GM10266 (cell line): ENCODE results near the gene SLC28A1.
A peak's percentile ranks its signal among the peaks of the same experiment; 100 is the strongest.

Experiments used
- DNase-seq: peaks from one replicate; pipeline ENCODE4 v3.0.0; 2012; ENCODE audit errors: extremely low spot score
- CTCF ChIP-seq: IDR thresholded peaks from 2 replicates; pipeline ENCODE4 v1.5.1; 2012; ENCODE audit warnings: mild to moderate bottlenecking, low read depth; ENCODE audit not compliant: control insufficient read depth, insufficient read depth; ENCODE audit errors: missing control alignments

SLC28A1 gene

GRCh38 chr15:84909782-84910181, 25.3 kb downstream of the SLC28A1 start:
- DNase-seq = no peak
- no peak for TF ChIP-seq CTCF

DNA sequence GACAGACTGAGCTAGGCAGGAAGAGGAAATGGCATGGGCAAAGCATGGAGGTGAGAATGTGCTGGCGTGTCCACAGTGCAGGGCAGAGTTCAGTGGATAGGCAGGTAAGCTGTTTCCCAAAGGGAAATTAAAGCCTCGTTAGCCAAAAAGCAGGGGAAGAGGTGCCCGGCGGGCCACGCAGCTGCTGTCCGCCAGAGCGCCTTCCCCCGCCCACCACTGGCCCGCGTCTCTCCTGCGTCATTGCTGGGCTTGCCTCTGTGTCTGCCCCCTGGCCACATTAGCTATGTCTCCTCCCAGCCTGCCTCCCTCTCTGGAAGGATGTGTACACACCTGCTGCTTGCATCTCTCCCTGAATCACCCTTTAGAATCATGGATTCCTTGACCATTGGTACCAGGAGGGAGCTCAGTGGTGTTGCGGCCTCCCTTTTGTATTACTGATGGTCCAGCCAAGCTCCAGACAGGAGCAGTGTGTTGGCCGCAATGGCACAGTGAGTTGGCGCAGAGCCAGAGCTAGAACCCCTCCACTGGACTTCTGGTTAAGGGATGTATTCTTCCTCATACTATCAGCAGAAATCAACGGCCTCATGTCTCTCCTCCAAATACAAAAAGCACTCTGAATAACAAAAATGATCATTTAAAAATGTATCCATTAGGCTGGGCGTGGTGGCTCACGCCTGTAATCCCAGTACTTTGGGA, 26.6 kb downstream of the SLC28A1 start:
- no peak for DNase-seq
- no peak for TF ChIP-seq CTCF

GRCh38 chr15:84911879-84912660, 27.6 kb downstream of the SLC28A1 start:
- DNase-seq = no peak
- no peak for TF ChIP-seq CTCF

GRCh38 chr15:84913360-84913723, 28.9 kb downstream of the SLC28A1 start:
- DNase-seq = no peak
- TF ChIP-seq CTCF = no peak

DNA sequence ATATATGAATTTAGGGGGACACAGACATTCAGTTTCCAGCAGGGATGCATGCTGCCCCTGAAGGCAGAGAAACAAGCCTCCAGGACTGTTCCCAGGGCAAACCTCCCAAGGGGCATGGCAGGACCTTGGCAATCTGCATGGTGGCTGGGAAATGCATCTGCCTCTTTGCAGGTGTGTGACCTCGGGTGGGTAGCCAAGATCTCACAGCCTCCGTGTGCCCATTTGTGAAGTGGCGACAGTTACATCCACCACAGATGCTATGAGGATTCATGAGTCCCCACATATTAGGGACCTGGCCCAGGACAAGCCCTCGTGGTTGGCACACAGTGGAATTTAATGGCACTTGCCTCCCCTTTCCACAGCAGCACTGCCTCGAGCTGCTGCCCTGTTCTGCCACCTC, 29.9 kb downstream of the SLC28A1 start:
- DNase-seq = no peak
- no peak for TF ChIP-seq CTCF

DNA sequence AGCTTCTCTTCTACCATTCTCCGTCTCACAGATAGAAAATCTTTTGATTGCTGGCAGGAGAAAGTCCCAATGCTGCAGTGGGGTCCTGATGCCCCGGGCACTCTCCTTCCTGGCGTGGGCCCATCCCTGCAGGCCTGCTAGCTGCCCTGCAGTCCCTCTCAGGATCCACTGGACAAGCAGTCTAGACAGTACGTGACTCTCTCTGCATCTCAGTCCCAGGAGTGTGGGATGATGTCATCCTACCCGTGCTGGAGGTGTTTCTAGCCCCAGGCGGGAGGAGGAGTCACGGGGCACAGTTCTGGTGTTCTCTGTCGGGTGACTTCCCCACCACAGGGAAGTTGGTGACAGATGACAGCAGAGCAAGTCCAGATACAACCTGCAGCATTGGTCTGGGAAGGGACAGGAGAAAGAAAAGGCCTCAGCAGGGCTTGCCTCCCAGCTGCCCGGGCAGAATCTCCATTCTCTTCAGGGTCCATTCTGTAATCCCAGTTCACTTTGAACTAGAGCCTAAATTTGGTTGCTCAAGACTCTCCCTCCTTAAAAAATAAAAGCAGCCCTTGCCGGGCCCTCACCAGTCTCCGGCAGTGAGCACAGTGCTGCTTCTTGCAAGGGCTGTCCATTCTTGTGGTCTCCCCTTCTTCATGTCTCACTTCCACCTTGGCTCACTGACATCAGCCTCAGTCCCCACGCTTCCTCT, 30.6 kb downstream of the SLC28A1 start:
- peak; percentile 88 for DNase-seq
- no peak for TF ChIP-seq CTCF

DNA sequence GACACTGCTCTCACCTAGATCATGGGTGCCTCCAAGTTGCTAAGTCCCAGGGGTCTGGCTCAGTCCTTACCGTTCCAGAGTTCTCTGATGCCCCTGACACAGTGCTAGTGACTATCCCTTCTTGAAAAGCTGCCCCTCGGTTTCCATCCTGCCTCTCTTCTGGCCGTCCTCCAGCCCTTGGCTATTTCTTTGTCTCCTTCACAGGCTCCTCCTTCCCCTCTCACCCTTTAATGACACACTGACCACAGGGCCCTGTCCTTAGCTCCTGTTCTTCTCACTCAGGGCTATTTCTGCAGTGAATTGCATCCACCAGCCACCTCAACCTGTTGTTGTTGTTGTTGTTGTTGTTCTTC, 31.1 kb downstream of the SLC28A1 start:
- no peak for TF ChIP-seq CTCF
- DNase-seq = no peak
